Astrocyte (in vitro differentiated cells and primary cell): ENCODE results near the gene NOLC1. TPM values are rescaled to one million over a fixed set of nuclear protein-coding genes. Genes with fewer than 3 reads are reported as not detected.

Experiments used
- DNase-seq: peaks from one replicate; pipeline ENCODE4 v3.0.0-alpha.2; 2010; ENCODE audit warnings: low read depth
- FAIRE-seq: peaks from 2 replicates; lab custom pipeline; 2011; peaks lifted over from hg19 to GRCh38; lab: Jason Lieb, UNC
- H2AFZ ChIP-seq: 2 replicates; pipeline ENCODE4 v1.6.0; 2012; ENCODE audit warnings: low read depth, low read length, inconsistent platforms
- H3K27ac ChIP-seq: 2 replicates; pipeline ENCODE4 v1.5.1; 2011; ENCODE audit warnings: low read depth, low read length, inconsistent platforms
- H3K27me3 ChIP-seq: 2 replicates; pipeline ENCODE4 v1.6.0; 2011; ENCODE audit warnings: low read length, inconsistent platforms; ENCODE audit not compliant: insufficient read depth
- H3K36me3 ChIP-seq: 2 replicates; pipeline ENCODE4 v1.5.1; 2011; ENCODE audit warnings: low read length, inconsistent platforms; ENCODE audit not compliant: insufficient read depth
- H3K4me1 ChIP-seq: 2 replicates; pipeline ENCODE4 v1.5.1; 2011; ENCODE audit warnings: low read length, inconsistent platforms; ENCODE audit not compliant: insufficient read depth
- H3K4me2 ChIP-seq: 2 replicates; pipeline ENCODE4 v1.6.0; 2012; ENCODE audit warnings: low read length, inconsistent platforms
- H3K4me3 ChIP-seq: 2 replicates; pipeline ENCODE4 v1.5.1; 2011; ENCODE audit warnings: low read depth, mild to moderate bottlenecking, low read length, inconsistent platforms; ENCODE audit not compliant: insufficient read depth
- H3K79me2 ChIP-seq: 2 replicates; pipeline ENCODE4 v1.6.0; 2012; ENCODE audit warnings: mild to moderate bottlenecking, low read length, inconsistent platforms; ENCODE audit not compliant: insufficient read depth
- H3K9ac ChIP-seq: 2 replicates; pipeline ENCODE4 v1.6.0; 2012; ENCODE audit warnings: mild to moderate bottlenecking, low read length, inconsistent platforms
- H3K9me3 ChIP-seq: 2 replicates; pipeline ENCODE4 v1.5.1; 2012; ENCODE audit warnings: low read depth, mild to moderate bottlenecking, low read length, inconsistent platforms; ENCODE audit not compliant: insufficient read depth
- H4K20me1 ChIP-seq: 2 replicates; pipeline ENCODE4 v1.6.0; 2012; ENCODE audit warnings: low read length, inconsistent platforms; ENCODE audit not compliant: insufficient read depth
- H3K27ac Mint-ChIP-seq: one replicate; pipeline ENCODE4 v1.8.0; 2021; ENCODE audit warnings: mild to moderate bottlenecking, mixed read lengths; ENCODE audit not compliant: unreplicated experiment
- H3K27me3 Mint-ChIP-seq: one replicate; pipeline ENCODE4 v1.8.0; 2021; ENCODE audit warnings: low read depth, mixed read lengths; ENCODE audit not compliant: unreplicated experiment
- H3K36me3 Mint-ChIP-seq: one replicate; pipeline ENCODE4 v1.8.0; 2021; ENCODE audit warnings: low read depth, mixed read lengths; ENCODE audit not compliant: unreplicated experiment
- H3K4me1 Mint-ChIP-seq: one replicate; pipeline ENCODE4 v1.8.0; 2021; ENCODE audit warnings: low read depth, mixed read lengths; ENCODE audit not compliant: unreplicated experiment
- H3K4me3 Mint-ChIP-seq: one replicate; pipeline ENCODE4 v1.8.0; 2021; ENCODE audit warnings: mild to moderate bottlenecking, moderate library complexity, mixed read lengths; ENCODE audit not compliant: unreplicated experiment
- H3K9me3 Mint-ChIP-seq: one replicate; pipeline ENCODE4 v1.8.0; 2021; ENCODE audit warnings: mild to moderate bottlenecking, mixed read lengths; ENCODE audit not compliant: unreplicated experiment
- EZH2 ChIP-seq: IDR thresholded peaks from 2 replicates; pipeline ENCODE4 v1.6.1; 2012; ENCODE audit warnings: mild to moderate bottlenecking, low read length, inconsistent platforms; ENCODE audit not compliant: insufficient read depth
- total RNA-seq: library from RNA; stranded (reverse); gene quantifications from 2 replicates; pipeline ENCODE4 v1.2.1, GENCODE V29; 2021
- TF ChIP-seq, protein P1 (sequence below): IDR thresholded peaks from 2 replicates; pipeline ENCODE4 v1.5.1; 2011; ENCODE audit warnings: low read depth, mild to moderate bottlenecking, inconsistent platforms, low read length, moderate library complexity; ENCODE audit not compliant: insufficient read depth

Gene NOLC1
- total RNA-seq, 1 donor from 2014 or later: 92.9 TPM

DNA sequence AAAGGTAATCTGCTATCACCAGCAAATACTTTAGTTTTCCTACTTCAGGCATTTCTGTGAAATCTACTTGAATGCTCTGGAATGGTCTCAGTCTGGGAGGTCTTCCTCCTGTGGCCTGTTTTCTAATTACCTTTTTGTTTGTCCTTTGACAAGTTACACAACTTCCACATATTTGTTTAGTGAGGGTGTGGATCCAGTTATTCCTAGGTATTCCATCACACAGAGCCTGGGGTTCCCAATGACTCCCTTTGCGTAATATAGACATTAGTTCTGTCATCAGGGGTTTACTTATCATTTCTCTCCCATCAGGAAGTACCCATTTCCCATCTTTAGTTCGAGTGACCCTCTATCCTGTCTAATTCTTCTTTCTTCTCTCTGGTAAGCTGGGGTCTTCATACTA lies 45.8 kb downstream of the NOLC1 start:
- Mint-ChIP-seq H3K27ac (no peak overlapping the region), H3K4me3 (no peak overlapping the region), H3K27me3 (peaks cover 29% of the 10 kb centered on the region), H3K4me1 (no peaks in the 10 kb centered on the region), H3K9me3 (peaks cover 24% of the 10 kb centered on the region), H3K36me3 (no peaks in the 10 kb centered on the region)
- H3K9me3 ChIP-seq: no peaks in the 10 kb centered on the region
- no peak for TF ChIP-seq EZH2
- peaks cover 5% of the 10 kb centered on the region for H3K27me3 ChIP-seq
- H3K79me2 ChIP-seq: no peaks in the 10 kb centered on the region
- no peak for DNase-seq
- no peak overlapping the region for H3K27ac ChIP-seq
- no peak for FAIRE-seq
- no peaks in the 10 kb centered on the region for H3K4me1 ChIP-seq
- H4K20me1 ChIP-seq: no peaks in the 10 kb centered on the region
- H3K4me2 ChIP-seq: no peak overlapping the region
- no peaks in the 10 kb centered on the region for H3K36me3 ChIP-seq
- no peak overlapping the region for H3K9ac ChIP-seq
- H2AFZ ChIP-seq: no peak overlapping the region
- no peak overlapping the region for H3K4me3 ChIP-seq

DNA sequence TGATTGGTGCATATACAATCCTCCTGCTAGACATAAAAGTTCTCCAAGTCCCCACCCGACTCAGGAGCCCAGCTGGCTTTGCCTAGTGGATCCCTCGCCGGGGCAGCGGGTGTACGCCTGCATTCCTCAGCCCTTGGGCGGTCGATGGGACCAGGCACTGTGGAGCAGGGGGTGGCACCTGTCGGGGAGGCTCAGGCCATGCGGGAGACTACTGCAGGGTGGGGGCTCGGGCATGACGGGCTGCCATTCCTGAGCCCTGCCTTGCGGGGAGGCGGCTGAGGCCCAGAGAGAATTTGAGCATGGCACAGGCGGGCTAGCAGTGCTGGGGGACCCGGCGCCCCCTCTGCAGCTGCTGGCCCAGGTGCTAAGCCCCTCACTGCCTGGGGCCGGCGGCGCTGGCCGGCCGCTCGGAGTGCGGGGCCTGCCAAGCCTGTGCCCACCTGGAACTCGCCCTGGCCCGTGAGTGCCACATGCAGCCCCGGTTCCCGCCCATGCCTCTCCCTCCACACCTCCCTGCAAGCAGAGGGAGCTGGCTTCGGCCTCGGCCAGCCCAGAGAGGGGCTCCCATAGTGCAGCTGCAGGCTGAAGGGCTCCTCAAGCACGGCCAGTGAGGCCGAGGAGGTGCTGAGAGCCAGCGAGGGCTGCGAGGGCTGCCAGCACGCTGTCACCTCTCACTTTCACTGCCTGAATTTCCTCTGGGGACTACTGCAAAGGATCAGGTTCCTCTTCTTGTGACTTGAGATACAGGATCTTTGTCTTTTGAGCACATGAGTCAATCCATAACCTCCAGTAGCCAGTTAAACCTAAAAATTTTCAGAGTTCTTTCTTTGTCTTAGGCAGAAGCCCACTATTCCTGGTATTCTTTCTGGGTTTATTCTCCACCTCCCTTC lies 48.8 kb downstream of the NOLC1 start:
- Mint-ChIP-seq H3K9me3 (peaks cover 28% of the 10 kb centered on the region), H3K4me1 (no peaks in the 10 kb centered on the region), H3K27me3 (peaks cover 30% of the 10 kb centered on the region), H3K4me3 (no peak overlapping the region), H3K27ac (no peak overlapping the region), H3K36me3 (peaks cover 2% of the 10 kb centered on the region)
- no peak for TF ChIP-seq EZH2
- TF ChIP-seq, protein P1, sequence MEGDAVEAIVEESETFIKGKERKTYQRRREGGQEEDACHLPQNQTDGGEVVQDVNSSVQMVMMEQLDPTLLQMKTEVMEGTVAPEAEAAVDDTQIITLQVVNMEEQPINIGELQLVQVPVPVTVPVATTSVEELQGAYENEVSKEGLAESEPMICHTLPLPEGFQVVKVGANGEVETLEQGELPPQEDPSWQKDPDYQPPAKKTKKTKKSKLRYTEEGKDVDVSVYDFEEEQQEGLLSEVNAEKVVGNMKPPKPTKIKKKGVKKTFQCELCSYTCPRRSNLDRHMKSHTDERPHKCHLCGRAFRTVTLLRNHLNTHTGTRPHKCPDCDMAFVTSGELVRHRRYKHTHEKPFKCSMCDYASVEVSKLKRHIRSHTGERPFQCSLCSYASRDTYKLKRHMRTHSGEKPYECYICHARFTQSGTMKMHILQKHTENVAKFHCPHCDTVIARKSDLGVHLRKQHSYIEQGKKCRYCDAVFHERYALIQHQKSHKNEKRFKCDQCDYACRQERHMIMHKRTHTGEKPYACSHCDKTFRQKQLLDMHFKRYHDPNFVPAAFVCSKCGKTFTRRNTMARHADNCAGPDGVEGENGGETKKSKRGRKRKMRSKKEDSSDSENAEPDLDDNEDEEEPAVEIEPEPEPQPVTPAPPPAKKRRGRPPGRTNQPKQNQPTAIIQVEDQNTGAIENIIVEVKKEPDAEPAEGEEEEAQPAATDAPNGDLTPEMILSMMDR: no peak
- H2AFZ ChIP-seq: no peak overlapping the region
- H3K27ac ChIP-seq: no peak overlapping the region
- H3K9ac ChIP-seq: no peak overlapping the region
- no peaks in the 10 kb centered on the region for H3K4me1 ChIP-seq
- H3K79me2 ChIP-seq: no peaks in the 10 kb centered on the region
- no peaks in the 10 kb centered on the region for H3K36me3 ChIP-seq
- H3K9me3 ChIP-seq: peaks cover 10% of the 10 kb centered on the region
- FAIRE-seq (no peak), DNase-seq (no peak)
- H4K20me1 ChIP-seq: no peaks in the 10 kb centered on the region
- H3K27me3 ChIP-seq: peaks cover 8% of the 10 kb centered on the region
- no peak overlapping the region for H3K4me3 ChIP-seq
- H3K4me2 ChIP-seq: no peak overlapping the region

DNA sequence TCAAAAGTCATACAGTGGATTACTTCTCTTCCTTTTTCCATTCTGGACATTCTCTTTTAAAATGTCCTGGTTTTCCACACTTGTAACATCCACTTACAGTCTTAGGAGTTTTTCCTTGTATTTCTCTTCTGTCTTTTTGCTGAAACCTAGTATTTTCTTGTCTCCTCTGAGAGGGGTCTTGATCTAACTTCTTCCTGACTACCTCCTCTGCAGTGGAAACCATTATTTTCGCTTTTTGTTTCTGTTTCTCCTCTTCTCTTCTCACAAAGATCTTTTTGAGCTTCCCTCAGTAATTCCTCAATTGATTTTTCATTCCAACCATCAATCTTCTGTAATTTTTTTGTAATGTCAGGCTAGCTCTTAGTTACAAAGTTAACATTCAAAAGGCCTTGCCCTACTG lies 50.2 kb downstream of the NOLC1 start:
- no peak for FAIRE-seq
- H3K9me3 Mint-ChIP-seq: peaks cover 28% of the 10 kb centered on the region

More for the DNA sequence above, 50.2 kb downstream of the NOLC1 start:
- Histone ChIP-seq H2AFZ (no peak overlapping the region), H3K9ac (no peak overlapping the region), H4K20me1 (no peaks in the 10 kb centered on the region), H3K4me1 (no peaks in the 10 kb centered on the region), H3K36me3 (no peaks in the 10 kb centered on the region), H3K9me3 (peaks cover 10% of the 10 kb centered on the region), H3K79me2 (no peaks in the 10 kb centered on the region), H3K27me3 (peaks cover 8% of the 10 kb centered on the region), H3K4me3 (no peak overlapping the region), H3K27ac (no peak overlapping the region), H3K4me2 (no peak overlapping the region)
- no peak overlapping the region for H3K27ac Mint-ChIP-seq
- H3K4me1 Mint-ChIP-seq: no peaks in the 10 kb centered on the region
- H3K4me3 Mint-ChIP-seq: no peak overlapping the region
- peaks cover 25% of the 10 kb centered on the region for H3K27me3 Mint-ChIP-seq
- no peak for DNase-seq
- no peak for TF ChIP-seq EZH2
- TF ChIP-seq, protein P1: no peak
- H3K36me3 Mint-ChIP-seq: peaks cover 2% of the 10 kb centered on the region
